ENCODE data around the gene ZC3H13. TPM values are rescaled to one million over a fixed set of nuclear protein-coding genes. Genes with fewer than 3 reads are reported as not detected.

The ZC3H13 gene
- total and polyA plus RNA-seq, 12 donors = 11.2 to 43.9 (median 24.5) TPM

- TF ChIP-seq POLR2A (IDR thresholded peaks at IDR 0.05) = no peak
- no peak for TF ChIP-seq CTCF (IDR thresholded peaks at IDR 0.05)
- Histone ChIP-seq H3K36me3 (replicated peaks in 1 of 2) (no peaks in the 10 kb centered on the region), H3K9me3 (replicated peaks in 1 of 3) (no peaks in the 10 kb centered on the region), H3K27ac (no peak overlapping the region), H3K4me3 (no peak overlapping the region), H3K27me3 (no peaks in the 10 kb centered on the region), H3K4me1 (replicated peaks in 1 of 2) (no peaks in the 10 kb centered on the region)
- 64 to 82% (median 79%) methylated on average over 3 of the region's 3 CpGs for WGBS, 4 donors
- intact Hi-C loops (cut with DNase I) = no loop called here
- no peak for DNase-seq
These were observed 143.5 kb downstream of the ZC3H13 start for GRCh38 chr13:45909089-45909488.

- intact Hi-C loops (cut with DNase I) = no loop called here
- Histone ChIP-seq H3K27ac (no peak overlapping the region), H3K27me3 (no peaks in the 10 kb centered on the region), H3K9me3 (replicated peaks in 1 of 3) (no peaks in the 10 kb centered on the region), H3K36me3 (replicated peaks in 1 of 2) (no peaks in the 10 kb centered on the region), H3K4me3 (no peak overlapping the region), H3K4me1 (replicated peaks in 1 of 2) (no peaks in the 10 kb centered on the region)
- no peak for TF ChIP-seq CTCF (IDR thresholded peaks at IDR 0.05)
- no peak for TF ChIP-seq POLR2A (IDR thresholded peaks at IDR 0.05)
- WGBS, 4 donors = 51 to 60% (median 56%) methylated on average over 11 of the region's 11 CpGs
- no peak for DNase-seq
These were observed 145.0 kb downstream of the ZC3H13 start for GRCh38 chr13:45907503-45907902.

Other genes starting within 250 kb of the ZC3H13 start
- under 1 TPM; 0.12 to 0.64 (median 0.26) TPM for gene SIAH3, start 201.0 kb downstream of the ZC3H13 start, total RNA-seq
- gene SIAH3, start 201.0 kb downstream of the ZC3H13 start, polyA plus RNA-seq = under 1 TPM; 0.03 to 0.38 (median 0.16) TPM
- gene CPB2, start 52.3 kb upstream of the ZC3H13 start, total RNA-seq = under 1 TPM in 1 of 9 donors, not detected in 8; 0.23 TPM
- under 1 TPM in 1 of 3 donors, not detected in 2; 0.22 TPM for gene CPB2, start 52.3 kb upstream of the ZC3H13 start, polyA plus RNA-seq
- 100 to 1,000 TPM in 1 of 9 donors, 10 to 100 TPM in 8; 32.9 to 109 (median 60.0) TPM for gene LCP1, start 129.4 kb upstream of the ZC3H13 start, total RNA-seq
- gene LCP1, start 129.4 kb upstream of the ZC3H13 start, polyA plus RNA-seq = 10 to 100 TPM; 17.3 to 91.9 (median 27.4) TPM
- 1 to 10 TPM in 3 of 9 donors, under 1 TPM in 4, not detected in 2; 0.26 to 2.7 (median 0.90) TPM for gene LRRC63, start 159.2 kb upstream of the ZC3H13 start, total RNA-seq
- 1 to 10 TPM in 1 of 3 donors, under 1 TPM in 2; 0.32 to 1.3 (median 0.44) TPM for gene LRRC63, start 159.2 kb upstream of the ZC3H13 start, polyA plus RNA-seq

All from adrenal gland (tissue), 12 donors.